ENCODE measurements around the gene CHRDL2. TPM values are rescaled to one million over a fixed set of nuclear protein-coding genes. Genes with fewer than 3 reads are reported as not detected.

The CHRDL2 gene
- total RNA-seq, 4 donors from 2014 or later = not detected

DNA sequence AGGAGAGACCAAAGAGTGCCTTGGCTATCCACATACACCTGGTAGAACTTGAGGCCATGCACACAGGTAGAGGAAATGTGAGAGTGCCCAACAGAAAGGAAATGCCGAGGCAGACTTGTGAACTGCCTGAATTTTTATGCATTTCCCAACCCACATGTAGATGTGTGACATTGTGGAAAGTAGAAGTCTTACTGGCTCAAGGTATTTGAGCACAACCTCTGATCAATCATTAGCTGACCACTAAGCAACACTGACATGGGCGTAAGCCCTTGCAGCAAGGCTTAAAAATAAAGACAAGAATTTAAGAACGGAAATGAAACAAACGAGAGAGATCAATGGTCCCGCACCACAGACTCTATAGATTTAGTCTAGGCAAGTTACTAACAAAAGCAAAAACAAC is 76.2 kb downstream of the CHRDL2 start:
- intact Hi-C loops (cut with DNase I; ENCODE audit: low total_unique reads) = no loop called here
- WGBS, 2 donors = 84 to 95% methylated on average over 5 of the region's 5 CpGs

DNA sequence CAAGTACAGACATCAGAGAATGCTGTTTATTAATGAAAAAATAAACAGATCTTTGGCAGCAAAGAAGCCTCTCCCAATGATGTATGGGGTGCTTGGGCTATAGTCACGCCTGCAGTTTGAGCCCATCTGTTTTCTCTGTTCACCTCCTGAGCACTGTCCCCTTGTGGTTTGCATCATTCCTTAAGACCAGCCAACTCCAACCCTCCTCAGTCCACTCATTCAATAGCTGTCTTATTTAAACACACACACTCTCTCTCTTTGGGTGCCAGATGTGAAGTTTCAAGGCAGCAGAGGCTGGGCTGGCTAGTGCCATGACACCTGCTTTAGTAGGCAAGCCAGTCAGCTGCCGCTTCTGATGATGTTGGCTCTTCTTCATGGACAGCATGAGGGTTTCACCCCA is 80.7 kb downstream of the CHRDL2 start:
- H3K4me3 ChIP-seq (ENCODE audit: low read depth, poor library complexity, severe bottlenecking) = no peak overlapping the region
- TF ChIP-seq POLR2A (IDR thresholded peaks at IDR 0.05) = no peak
- TF ChIP-seq, protein P1, sequence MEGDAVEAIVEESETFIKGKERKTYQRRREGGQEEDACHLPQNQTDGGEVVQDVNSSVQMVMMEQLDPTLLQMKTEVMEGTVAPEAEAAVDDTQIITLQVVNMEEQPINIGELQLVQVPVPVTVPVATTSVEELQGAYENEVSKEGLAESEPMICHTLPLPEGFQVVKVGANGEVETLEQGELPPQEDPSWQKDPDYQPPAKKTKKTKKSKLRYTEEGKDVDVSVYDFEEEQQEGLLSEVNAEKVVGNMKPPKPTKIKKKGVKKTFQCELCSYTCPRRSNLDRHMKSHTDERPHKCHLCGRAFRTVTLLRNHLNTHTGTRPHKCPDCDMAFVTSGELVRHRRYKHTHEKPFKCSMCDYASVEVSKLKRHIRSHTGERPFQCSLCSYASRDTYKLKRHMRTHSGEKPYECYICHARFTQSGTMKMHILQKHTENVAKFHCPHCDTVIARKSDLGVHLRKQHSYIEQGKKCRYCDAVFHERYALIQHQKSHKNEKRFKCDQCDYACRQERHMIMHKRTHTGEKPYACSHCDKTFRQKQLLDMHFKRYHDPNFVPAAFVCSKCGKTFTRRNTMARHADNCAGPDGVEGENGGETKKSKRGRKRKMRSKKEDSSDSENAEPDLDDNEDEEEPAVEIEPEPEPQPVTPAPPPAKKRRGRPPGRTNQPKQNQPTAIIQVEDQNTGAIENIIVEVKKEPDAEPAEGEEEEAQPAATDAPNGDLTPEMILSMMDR (IDR thresholded peaks at IDR 0.05) = no peak
- WGBS, 2 donors = 82 to 86% methylated on average over 2 of the region's 2 CpGs
- intact Hi-C loops (cut with DNase I; ENCODE audit: low total_unique reads) = no loop called here
- no peak for DNase-seq (ENCODE audit: low spot score in 2 of 2)

More for the DNA sequence above, 76.2 kb downstream of the CHRDL2 start:
- no peak overlapping the region for H3K4me3 ChIP-seq (ENCODE audit: low read depth, poor library complexity, severe bottlenecking)
- no peak for DNase-seq (ENCODE audit: low spot score in 2 of 2)
- TF ChIP-seq, protein P1 (IDR thresholded peaks at IDR 0.05) = no peak
- TF ChIP-seq POLR2A (IDR thresholded peaks at IDR 0.05) = no peak

DNA sequence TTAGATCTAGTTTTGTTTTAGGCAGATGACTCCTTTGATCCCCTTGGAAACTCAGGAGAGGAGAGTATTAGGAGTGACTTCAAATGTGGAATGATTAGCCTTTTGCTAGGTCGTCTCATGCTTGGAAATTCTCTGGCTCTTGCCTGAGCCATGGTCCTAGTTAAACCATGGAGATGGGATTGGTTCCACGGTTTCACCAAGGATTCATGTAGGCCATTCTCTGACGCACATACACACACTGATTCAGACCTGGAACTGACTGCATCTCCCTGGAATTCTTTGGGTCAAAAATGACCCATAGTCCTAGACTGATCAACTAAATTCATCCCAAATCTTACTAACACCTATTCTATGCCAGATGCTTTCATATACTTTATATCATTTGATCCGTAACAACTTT is 82.3 kb downstream of the CHRDL2 start:
- TF ChIP-seq, protein P1 (IDR thresholded peaks at IDR 0.05) = no peak
- TF ChIP-seq POLR2A (IDR thresholded peaks at IDR 0.05) = no peak
- DNase-seq (ENCODE audit: low spot score in 2 of 2) = no peak
- no peak overlapping the region for H3K4me3 ChIP-seq (ENCODE audit: low read depth, poor library complexity, severe bottlenecking)
- WGBS, 2 donors = 86 to 90% methylated on average over 4 of the region's 4 CpGs
- intact Hi-C loops (cut with DNase I; ENCODE audit: low total_unique reads) = no loop called here

DNA sequence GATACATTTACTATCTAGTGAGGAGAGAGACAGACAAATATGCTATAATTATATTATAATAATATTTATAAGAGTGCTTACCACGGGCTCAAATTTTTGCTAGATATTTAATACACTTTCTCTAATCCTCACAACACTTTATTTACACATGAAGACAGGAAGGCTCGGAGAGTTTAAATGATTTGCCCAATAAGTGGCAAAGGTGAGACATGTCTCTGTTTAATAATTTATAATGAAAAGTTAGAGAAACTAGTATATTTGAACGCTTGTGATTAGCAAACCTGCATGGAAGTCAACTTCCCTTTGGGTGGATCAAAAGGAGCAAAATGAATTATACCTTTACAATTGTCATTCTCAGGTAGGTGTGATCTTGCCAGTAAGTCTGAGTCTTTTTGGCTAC is 83.4 kb downstream of the CHRDL2 start:
- intact Hi-C loops (cut with DNase I; ENCODE audit: low total_unique reads) = no loop called here
- DNase-seq (ENCODE audit: low spot score in 2 of 2) = no peak
- TF ChIP-seq POLR2A (IDR thresholded peaks at IDR 0.05) = no peak
- TF ChIP-seq, protein P1 (IDR thresholded peaks at IDR 0.05) = no peak

DNA sequence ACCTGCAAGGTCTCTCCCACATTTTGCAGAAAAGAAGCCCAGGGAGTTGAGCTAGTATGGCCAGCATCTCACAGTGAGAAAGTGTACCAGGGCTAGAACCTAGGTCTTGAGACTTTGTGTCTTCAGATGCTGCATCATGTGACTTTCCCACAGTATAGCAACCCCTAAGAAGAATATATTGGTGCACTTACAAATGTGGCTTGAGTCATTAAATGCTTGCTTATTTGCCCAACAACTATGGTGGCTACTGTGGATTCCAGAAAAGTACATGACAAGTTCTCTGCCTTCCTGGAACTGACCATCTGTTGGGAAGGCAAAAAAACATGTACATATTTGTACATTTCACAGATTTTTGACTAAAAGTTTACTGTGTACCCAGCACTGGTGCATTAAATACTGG is 83.8 kb downstream of the CHRDL2 start:
- no peak for DNase-seq (ENCODE audit: low spot score in 2 of 2)
- intact Hi-C loops (cut with DNase I; ENCODE audit: low total_unique reads) = no loop called here
- H3K4me3 ChIP-seq (ENCODE audit: low read depth, poor library complexity, severe bottlenecking) = no peak overlapping the region
- TF ChIP-seq POLR2A (IDR thresholded peaks at IDR 0.05) = no peak
- TF ChIP-seq, protein P1 (IDR thresholded peaks at IDR 0.05) = no peak

More for the DNA sequence above, 83.4 kb downstream of the CHRDL2 start:
- H3K4me3 ChIP-seq (ENCODE audit: low read depth, poor library complexity, severe bottlenecking) = no peak overlapping the region
- 91 to 95% methylated on average over 3 of the region's 3 CpGs for WGBS, 2 donors

DNA sequence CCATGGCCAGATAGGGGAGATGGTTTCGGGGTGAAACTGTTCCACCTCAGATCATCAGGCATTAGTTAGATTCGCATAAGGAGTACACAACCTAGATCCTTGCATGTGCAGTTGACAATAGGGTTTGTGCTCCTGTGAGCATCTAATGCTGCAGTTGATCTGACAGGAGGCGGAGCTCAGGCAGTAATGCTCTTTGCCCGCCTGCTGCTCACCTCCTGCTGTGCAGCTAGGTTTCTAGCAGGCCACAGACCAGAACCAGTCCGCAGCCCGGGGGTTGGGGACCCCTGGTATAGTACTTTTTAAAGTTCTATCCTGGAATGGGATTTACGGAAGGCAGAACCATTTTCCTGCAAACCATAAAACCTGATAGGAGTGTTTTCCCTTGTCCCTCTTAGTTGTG is 84.3 kb downstream of the CHRDL2 start:
- TF ChIP-seq, protein P1 (IDR thresholded peaks at IDR 0.05) = no peak
- no peak for TF ChIP-seq POLR2A (IDR thresholded peaks at IDR 0.05)
- no peak overlapping the region for H3K4me3 ChIP-seq (ENCODE audit: low read depth, poor library complexity, severe bottlenecking)
- whole genome bisulfite sequencing, 2 donors = 92 to 97% methylated on average over 7 of the region's 7 CpGs
- no peak for DNase-seq (ENCODE audit: low spot score in 2 of 2)
- intact Hi-C loops (cut with DNase I; ENCODE audit: low total_unique reads) = no loop called here
